GM12878 (cell line): ENCODE results near the gene POU2AF1. TPM values are rescaled to one million over a fixed set of nuclear protein-coding genes. Genes with fewer than 3 reads are reported as not detected.

ENCODE experiments used
- CBX5 ChIP-seq: sonication (generic); IDR thresholded peaks from 2 replicates; pipeline ENCODE4 v1.6.1; 2016; ENCODE audit warnings: low read depth, moderate library complexity, mild to moderate bottlenecking, inconsistent platforms
- CHD4 ChIP-seq: fragments of 200-600 bp; sonication (generic); IDR thresholded peaks from 2 replicates; pipeline ENCODE4 v1.6.1; 2016; ENCODE audit warnings: mild to moderate bottlenecking
- CREB1 ChIP-seq: IDR thresholded peaks from 2 replicates; pipeline ENCODE4 v1.6.1; 2012; ENCODE audit warnings: low read depth, mild to moderate bottlenecking, inconsistent platforms
- EED ChIP-seq: sonication (generic); IDR thresholded peaks from 2 replicates; pipeline ENCODE4 v1.6.1; 2016; ENCODE audit warnings: antibody characterized with exemption, low read depth
- FOXM1 ChIP-seq: IDR thresholded peaks from 2 replicates; pipeline ENCODE4 v1.6.1; 2012; ENCODE audit warnings: low read depth, mild to moderate bottlenecking, inconsistent platforms, low read length, moderate library complexity
- IKZF2 ChIP-seq, 2 experiments: fragments of 450-650 bp; IDR thresholded peaks; 2 replicates each; pipeline ENCODE4 v1.6.1; 2017; ENCODE audit warnings: mild to moderate bottlenecking in 2 of 2, moderate library complexity in 2 of 2
- JUNB ChIP-seq: IDR thresholded peaks from 2 replicates; pipeline ENCODE4 v1.6.1; 2016; ENCODE audit warnings: antibody characterized with exemption, mild to moderate bottlenecking
- PML ChIP-seq: IDR thresholded peaks from 2 replicates; pipeline ENCODE4 v1.6.1; 2012; ENCODE audit warnings: low read length, inconsistent platforms
- SREBF2 ChIP-seq: IDR thresholded peaks from 2 replicates; pipeline ENCODE4 v1.6.1; 2012; ENCODE audit warnings: mild to moderate bottlenecking, low read length
- SRF ChIP-seq, 2 experiments: IDR thresholded peaks; 2 replicates each; pipeline ENCODE4 v1.6.1; 2011; ENCODE audit warnings: low read depth in 2 of 2, low read length in 2 of 2, mild to moderate bottlenecking in 1 of 2, moderate library complexity in 1 of 2
- STAT3 ChIP-seq: IDR thresholded peaks from 2 replicates; pipeline ENCODE4 v1.6.1; 2011; ENCODE audit warnings: low read depth, low read length, improper control_type of control experiment
- TCF7 ChIP-seq: IDR thresholded peaks from 2 replicates; pipeline ENCODE4 v1.6.1; 2014; ENCODE audit warnings: antibody characterized with exemption, borderline replicate concordance
- WRNIP1 ChIP-seq: IDR thresholded peaks from 2 replicates; pipeline ENCODE4 v1.6.1; 2011; ENCODE audit warnings: low read depth, low read length, improper control_type of control experiment, borderline replicate concordance
- ZNF217 ChIP-seq: fragments of 450-650 bp; IDR thresholded peaks from 2 replicates; pipeline ENCODE4 v1.6.1; 2017; ENCODE audit warnings: antibody characterized with exemption, mild to moderate bottlenecking
- polyA plus RNA-seq, 11 experiments: library from polyadenylated mRNA; depleted of rRNA in 4 of 11; unstranded in 6 of 11; stranded (reverse) in 5 of 11; fragments of >200 nt; fragmentation: Nextera tagmentation in 4 of 11; fragmentation: Illumina TruSeq in 1 of 11; extraction: Ambion mirVana in 4 of 11; extraction: Trizol in 1 of 11; gene quantifications; 1 replicate in 1 of 11; 2 replicates in 10 of 11; pipeline versions ENCODE4 v1.2.1 to v1.2.3, GENCODE V29; 2011 to 2016; ENCODE audit warnings: inconsistent platforms in 2 of 11, missing spikeins in 2 of 11, low read depth in 1 of 11
- total RNA-seq, 4 experiments: library from RNA; depleted of rRNA in 3 of 4; stranded (reverse); fragments of >200 nt in 3 of 4; fragmentation: Illumina TruSeq in 1 of 4; extraction: Trizol in 1 of 4; gene quantifications; 2 replicates each; pipeline versions ENCODE4 v1.2.1 to v1.2.3, GENCODE V29; 2013 to 2021
- TF ChIP-seq, protein P1 (sequence below): IDR thresholded peaks from 2 replicates; pipeline ENCODE4 v1.6.1; 2011; ENCODE audit warnings: borderline replicate concordance, low read depth, mild to moderate bottlenecking, moderate library complexity, low read length; ENCODE audit not compliant: insufficient read depth, poor library complexity, severe bottlenecking
- TF ChIP-seq, protein P2 (sequence below): fragments of 450-650 bp; IDR thresholded peaks from 2 replicates; pipeline ENCODE4 v1.6.1; 2018; ENCODE audit warnings: mild to moderate bottlenecking, low read depth, moderate library complexity; ENCODE audit not compliant: partially characterized antibody
- TF ChIP-seq, protein P3 (sequence below): IDR thresholded peaks from 2 replicates; pipeline ENCODE4 v1.6.1; 2012; ENCODE audit warnings: low read length, inconsistent platforms
- TF ChIP-seq, protein P4 (sequence below): fragments of 450-650 bp; IDR thresholded peaks from 2 replicates; pipeline ENCODE4 v1.6.1; 2017; ENCODE audit warnings: low read depth, mild to moderate bottlenecking, moderate library complexity
- TF ChIP-seq, protein P5 (sequence below): fragments of 450-650 bp; IDR thresholded peaks from 2 replicates; pipeline ENCODE4 v1.6.1; 2016; ENCODE audit warnings: mild to moderate bottlenecking
- TF ChIP-seq, protein P6 (sequence below): IDR thresholded peaks from 2 replicates; pipeline ENCODE4 v1.6.1; 2011; ENCODE audit warnings: borderline replicate concordance, low read depth, mild to moderate bottlenecking, moderate library complexity, mixed read lengths, low read length; ENCODE audit not compliant: insufficient read depth; ENCODE audit errors: extremely low read length

Gene POU2AF1
- total and polyA plus RNA-seq, 10 of the 15 experiments (the other 5 are each of a cell fraction or from before 2014, with no cell fraction given) = 13.1 to 169 (median 75.5) TPM

DNA sequence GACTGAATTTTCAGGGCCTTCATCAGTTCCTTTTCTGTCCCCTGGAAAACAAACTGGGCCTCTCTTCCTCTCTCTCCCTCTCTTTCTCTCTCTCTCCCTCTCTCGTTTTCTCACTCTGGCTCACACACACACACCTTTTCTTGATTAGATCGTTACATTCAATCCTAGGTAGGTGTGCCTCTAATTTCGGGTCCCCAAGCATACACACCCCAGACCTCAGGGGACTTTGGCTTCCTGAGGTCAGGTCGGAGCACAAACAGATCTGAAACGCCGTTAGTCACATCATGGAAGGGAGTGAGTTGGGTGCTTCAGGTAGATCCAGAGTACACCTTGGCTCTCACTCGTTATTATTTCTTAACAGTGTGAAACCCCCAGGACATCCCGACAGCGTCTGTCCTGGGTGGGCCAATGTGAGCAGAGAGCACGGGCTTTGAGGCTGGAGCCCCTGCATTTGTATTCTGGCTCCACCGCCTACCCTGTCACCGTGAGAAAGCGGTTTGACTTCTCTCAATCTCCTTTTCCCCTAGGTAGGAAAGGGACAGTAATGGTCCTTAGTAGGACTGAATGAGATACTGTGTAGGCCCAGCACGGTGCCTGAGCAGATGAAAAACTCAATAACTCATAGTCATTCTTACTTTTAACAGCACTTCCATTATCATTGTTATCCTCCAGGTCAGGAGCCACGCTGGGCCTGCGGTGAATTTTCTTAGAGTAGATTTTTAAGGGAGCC is 37.3 kb upstream of the POU2AF1 start (continued):
- TF ChIP-seq, protein P1, sequence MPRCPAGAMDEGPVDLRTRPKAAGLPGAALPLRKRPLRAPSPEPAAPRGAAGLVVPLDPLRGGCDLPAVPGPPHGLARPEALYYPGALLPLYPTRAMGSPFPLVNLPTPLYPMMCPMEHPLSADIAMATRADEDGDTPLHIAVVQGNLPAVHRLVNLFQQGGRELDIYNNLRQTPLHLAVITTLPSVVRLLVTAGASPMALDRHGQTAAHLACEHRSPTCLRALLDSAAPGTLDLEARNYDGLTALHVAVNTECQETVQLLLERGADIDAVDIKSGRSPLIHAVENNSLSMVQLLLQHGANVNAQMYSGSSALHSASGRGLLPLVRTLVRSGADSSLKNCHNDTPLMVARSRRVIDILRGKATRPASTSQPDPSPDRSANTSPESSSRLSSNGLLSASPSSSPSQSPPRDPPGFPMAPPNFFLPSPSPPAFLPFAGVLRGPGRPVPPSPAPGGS = no peak
- TF ChIP-seq WRNIP1 (no peak), SREBF2 (no peak), FOXM1 (no peak), CREB1 (no peak), IKZF2 (IDR thresholded peaks at IDR 0.05) (peak; percentile 62 to 76; a peak in 3 of 4 replicates), CHD4 (no peak), ZNF217 (no peak), CBX5 (no peak), JUNB (no peak), TCF7 (no peak), STAT3 (no peak), PML (no peak), EED (peak; percentile 41; the same call in 1 of the 2 replicates), SRF (IDR thresholded peaks at IDR 0.05; ENCODE audit: low read depth in 2 of 2, low read length in 2 of 2) (no peak)
- TF ChIP-seq, protein P2, sequence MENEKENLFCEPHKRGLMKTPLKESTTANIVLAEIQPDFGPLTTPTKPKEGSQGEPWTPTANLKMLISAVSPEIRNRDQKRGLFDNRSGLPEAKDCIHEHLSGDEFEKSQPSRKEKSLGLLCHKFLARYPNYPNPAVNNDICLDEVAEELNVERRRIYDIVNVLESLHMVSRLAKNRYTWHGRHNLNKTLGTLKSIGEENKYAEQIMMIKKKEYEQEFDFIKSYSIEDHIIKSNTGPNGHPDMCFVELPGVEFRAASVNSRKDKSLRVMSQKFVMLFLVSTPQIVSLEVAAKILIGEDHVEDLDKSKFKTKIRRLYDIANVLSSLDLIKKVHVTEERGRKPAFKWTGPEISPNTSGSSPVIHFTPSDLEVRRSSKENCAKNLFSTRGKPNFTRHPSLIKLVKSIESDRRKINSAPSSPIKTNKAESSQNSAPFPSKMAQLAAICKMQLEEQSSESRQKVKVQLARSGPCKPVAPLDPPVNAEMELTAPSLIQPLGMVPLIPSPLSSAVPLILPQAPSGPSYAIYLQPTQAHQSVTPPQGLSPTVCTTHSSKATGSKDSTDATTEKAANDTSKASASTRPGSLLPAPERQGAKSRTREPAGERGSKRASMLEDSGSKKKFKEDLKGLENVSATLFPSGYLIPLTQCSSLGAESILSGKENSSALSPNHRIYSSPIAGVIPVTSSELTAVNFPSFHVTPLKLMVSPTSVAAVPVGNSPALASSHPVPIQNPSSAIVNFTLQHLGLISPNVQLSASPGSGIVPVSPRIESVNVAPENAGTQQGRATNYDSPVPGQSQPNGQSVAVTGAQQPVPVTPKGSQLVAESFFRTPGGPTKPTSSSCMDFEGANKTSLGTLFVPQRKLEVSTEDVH = no peak
- TF ChIP-seq, protein P3, sequence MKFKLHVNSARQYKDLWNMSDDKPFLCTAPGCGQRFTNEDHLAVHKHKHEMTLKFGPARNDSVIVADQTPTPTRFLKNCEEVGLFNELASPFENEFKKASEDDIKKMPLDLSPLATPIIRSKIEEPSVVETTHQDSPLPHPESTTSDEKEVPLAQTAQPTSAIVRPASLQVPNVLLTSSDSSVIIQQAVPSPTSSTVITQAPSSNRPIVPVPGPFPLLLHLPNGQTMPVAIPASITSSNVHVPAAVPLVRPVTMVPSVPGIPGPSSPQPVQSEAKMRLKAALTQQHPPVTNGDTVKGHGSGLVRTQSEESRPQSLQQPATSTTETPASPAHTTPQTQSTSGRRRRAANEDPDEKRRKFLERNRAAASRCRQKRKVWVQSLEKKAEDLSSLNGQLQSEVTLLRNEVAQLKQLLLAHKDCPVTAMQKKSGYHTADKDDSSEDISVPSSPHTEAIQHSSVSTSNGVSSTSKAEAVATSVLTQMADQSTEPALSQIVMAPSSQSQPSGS = no peak
- TF ChIP-seq, protein P4, sequence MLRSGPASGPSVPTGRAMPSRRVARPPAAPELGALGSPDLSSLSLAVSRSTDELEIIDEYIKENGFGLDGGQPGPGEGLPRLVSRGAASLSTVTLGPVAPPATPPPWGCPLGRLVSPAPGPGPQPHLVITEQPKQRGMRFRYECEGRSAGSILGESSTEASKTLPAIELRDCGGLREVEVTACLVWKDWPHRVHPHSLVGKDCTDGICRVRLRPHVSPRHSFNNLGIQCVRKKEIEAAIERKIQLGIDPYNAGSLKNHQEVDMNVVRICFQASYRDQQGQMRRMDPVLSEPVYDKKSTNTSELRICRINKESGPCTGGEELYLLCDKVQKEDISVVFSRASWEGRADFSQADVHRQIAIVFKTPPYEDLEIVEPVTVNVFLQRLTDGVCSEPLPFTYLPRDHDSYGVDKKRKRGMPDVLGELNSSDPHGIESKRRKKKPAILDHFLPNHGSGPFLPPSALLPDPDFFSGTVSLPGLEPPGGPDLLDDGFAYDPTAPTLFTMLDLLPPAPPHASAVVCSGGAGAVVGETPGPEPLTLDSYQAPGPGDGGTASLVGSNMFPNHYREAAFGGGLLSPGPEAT = 0 out of 2 replicates have a peak, but pooled peaks have one; percentile 25
- TF ChIP-seq, protein P5, sequence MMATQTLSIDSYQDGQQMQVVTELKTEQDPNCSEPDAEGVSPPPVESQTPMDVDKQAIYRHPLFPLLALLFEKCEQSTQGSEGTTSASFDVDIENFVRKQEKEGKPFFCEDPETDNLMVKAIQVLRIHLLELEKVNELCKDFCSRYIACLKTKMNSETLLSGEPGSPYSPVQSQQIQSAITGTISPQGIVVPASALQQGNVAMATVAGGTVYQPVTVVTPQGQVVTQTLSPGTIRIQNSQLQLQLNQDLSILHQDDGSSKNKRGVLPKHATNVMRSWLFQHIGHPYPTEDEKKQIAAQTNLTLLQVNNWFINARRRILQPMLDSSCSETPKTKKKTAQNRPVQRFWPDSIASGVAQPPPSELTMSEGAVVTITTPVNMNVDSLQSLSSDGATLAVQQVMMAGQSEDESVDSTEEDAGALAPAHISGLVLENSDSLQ = no peak
- TF ChIP-seq, protein P6, sequence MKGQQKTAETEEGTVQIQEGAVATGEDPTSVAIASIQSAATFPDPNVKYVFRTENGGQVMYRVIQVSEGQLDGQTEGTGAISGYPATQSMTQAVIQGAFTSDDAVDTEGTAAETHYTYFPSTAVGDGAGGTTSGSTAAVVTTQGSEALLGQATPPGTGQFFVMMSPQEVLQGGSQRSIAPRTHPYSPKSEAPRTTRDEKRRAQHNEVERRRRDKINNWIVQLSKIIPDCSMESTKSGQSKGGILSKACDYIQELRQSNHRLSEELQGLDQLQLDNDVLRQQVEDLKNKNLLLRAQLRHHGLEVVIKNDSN = no peak
